GM12872 (cell line): Measurements from ENCODE around the gene VIPR1.

Experiments used
- TF ChIP-seq, protein P1 (sequence below): IDR thresholded peaks from 3 replicates; pipeline ENCODE4 v1.5.1; 2011; ENCODE audit warnings: low read depth, mild to moderate bottlenecking, low read length, moderate library complexity; ENCODE audit not compliant: insufficient read depth

VIPR1 gene

DNA sequence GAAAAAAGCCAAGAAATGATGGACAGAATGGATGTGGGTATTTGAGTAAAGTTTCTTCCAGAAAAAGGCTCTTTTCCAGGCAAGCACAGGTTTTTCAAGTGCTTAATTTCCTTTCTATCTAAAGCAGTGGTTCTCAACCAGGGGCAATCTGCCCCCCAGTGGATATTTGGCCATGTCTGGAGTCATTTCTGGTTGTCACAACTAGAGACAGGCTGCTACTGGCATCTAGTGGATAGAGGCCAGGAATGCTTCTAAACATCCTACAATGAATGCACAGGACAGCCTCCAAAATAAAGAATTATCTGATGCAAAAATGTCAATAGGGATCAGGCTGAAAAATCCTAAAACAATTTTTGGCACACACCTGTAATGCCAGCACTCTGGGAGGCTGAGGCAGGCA, 55.4 kb downstream of the VIPR1 start:
- TF ChIP-seq, protein P1, sequence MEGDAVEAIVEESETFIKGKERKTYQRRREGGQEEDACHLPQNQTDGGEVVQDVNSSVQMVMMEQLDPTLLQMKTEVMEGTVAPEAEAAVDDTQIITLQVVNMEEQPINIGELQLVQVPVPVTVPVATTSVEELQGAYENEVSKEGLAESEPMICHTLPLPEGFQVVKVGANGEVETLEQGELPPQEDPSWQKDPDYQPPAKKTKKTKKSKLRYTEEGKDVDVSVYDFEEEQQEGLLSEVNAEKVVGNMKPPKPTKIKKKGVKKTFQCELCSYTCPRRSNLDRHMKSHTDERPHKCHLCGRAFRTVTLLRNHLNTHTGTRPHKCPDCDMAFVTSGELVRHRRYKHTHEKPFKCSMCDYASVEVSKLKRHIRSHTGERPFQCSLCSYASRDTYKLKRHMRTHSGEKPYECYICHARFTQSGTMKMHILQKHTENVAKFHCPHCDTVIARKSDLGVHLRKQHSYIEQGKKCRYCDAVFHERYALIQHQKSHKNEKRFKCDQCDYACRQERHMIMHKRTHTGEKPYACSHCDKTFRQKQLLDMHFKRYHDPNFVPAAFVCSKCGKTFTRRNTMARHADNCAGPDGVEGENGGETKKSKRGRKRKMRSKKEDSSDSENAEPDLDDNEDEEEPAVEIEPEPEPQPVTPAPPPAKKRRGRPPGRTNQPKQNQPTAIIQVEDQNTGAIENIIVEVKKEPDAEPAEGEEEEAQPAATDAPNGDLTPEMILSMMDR = 0 out of 3 replicates have a peak, but pooled peaks have one; percentile 29

- TF ChIP-seq, protein P1 = no peak
Observed at GRCh38 chr3:42562047-42562907, 59.8 kb downstream of the VIPR1 start.

GRCh38 chr3:42569593-42570142, 67.2 kb downstream of the VIPR1 start:
- TF ChIP-seq, protein P1 = no peak

- TF ChIP-seq, protein P1 = peak; percentile 69
Observed at GRCh38 chr3:42572278-42572677, 69.8 kb downstream of the VIPR1 start.

- TF ChIP-seq, protein P1 = no peak
Observed at GRCh38 chr3:42575137-42575741, 72.8 kb downstream of the VIPR1 start.

GRCh38 chr3:42578054-42578453, 75.6 kb downstream of the VIPR1 start:
- TF ChIP-seq, protein P1 = no peak

GRCh38 chr3:42581400-42581708, 78.9 kb downstream of the VIPR1 start:
- TF ChIP-seq, protein P1 = no peak
